Hepatocyte (in vitro differentiated cells): ENCODE results near the gene TNFSF12.

ENCODE experiments used
- CTCF ChIP-seq: fragments of 200-600 bp; sonication (generic); IDR thresholded peaks from 2 replicates; pipeline ENCODE4 v1.5.1; 2016; ENCODE audit warnings: antibody characterized with exemption, mild to moderate bottlenecking; ENCODE audit not compliant: poor library complexity
- EZH2 ChIP-seq: fragments of 200-600 bp; sonication (generic); IDR thresholded peaks from 2 replicates; pipeline ENCODE4 v1.6.1; 2016; ENCODE audit warnings: antibody characterized with exemption, mild to moderate bottlenecking, borderline replicate concordance

- no peak for TF ChIP-seq CTCF
- no peak for TF ChIP-seq EZH2
Observed at GRCh38 chr17:7579834-7580603, 31.2 kb downstream of the TNFSF12 start.
